ENCODE data around the gene LDLRAD1.
"Not testable (repeated sequence)": the region's sequence is repeated elsewhere in the genome, so short reads cannot be mapped to it uniquely, and the experiment has no call there.

The LDLRAD1 gene

GRCh38 chr1:54046671-54047383 is 28.8 kb upstream of the LDLRAD1 start:
- H3K9me3 ChIP-seq, result no peaks in the 10 kb centered on the region
- peaks cover 65% of the 10 kb centered on the region for H4K20me1 ChIP-seq
- H3K9ac ChIP-seq, result no peak overlapping the region
- no peak for TF ChIP-seq Cebpa-rat (IDR thresholded peaks at IDR 0.05)
- no peaks in the 10 kb centered on the region for H3K27me3 ChIP-seq
- no peak overlapping the region for H3K27ac ChIP-seq
- no peak overlapping the region for H3K4me3 ChIP-seq
- H3K4me1 ChIP-seq, result peaks cover 29% of the 10 kb centered on the region
- peak overlapping the region; percentile 41 for H3K4me2 ChIP-seq
- H3K36me3 ChIP-seq, result peaks cover 38% of the 10 kb centered on the region

- H3K9ac ChIP-seq, result no peak overlapping the region
- peaks cover 57% of the 10 kb centered on the region for H4K20me1 ChIP-seq
- no peak overlapping the region for H3K4me2 ChIP-seq
- peaks cover 45% of the 10 kb centered on the region for H3K36me3 ChIP-seq
- H3K4me3 ChIP-seq, result no peak overlapping the region
- TF ChIP-seq Cebpa-rat (IDR thresholded peaks at IDR 0.05), result no peak
- H3K27ac ChIP-seq, result no peak overlapping the region
- peaks cover 17% of the 10 kb centered on the region for H3K4me1 ChIP-seq
- no peaks in the 10 kb centered on the region for H3K27me3 ChIP-seq
- H3K9me3 ChIP-seq, result no peaks in the 10 kb centered on the region
Observed at GRCh38 chr1:54045496-54045895, 27.5 kb upstream of the LDLRAD1 start.

- Histone ChIP-seq H3K9me3 (no peaks in the 10 kb centered on the region), H3K4me1 (peaks cover 2% of the 10 kb centered on the region; the same call in 1 of the 2 replicates), H3K4me2 (no peak overlapping the region), H3K36me3 (peaks cover 73% of the 10 kb centered on the region), H3K4me3 (no peak overlapping the region), H3K27me3 (no peaks in the 10 kb centered on the region), H3K9ac (no peak overlapping the region), H3K27ac (no peak overlapping the region), H4K20me1 (peaks cover 20% of the 10 kb centered on the region; the same call in 1 of the 2 replicates)
- no peak for TF ChIP-seq Cebpa-rat (IDR thresholded peaks at IDR 0.05)
Observed at GRCh38 chr1:54041806-54042205, 23.8 kb upstream of the LDLRAD1 start.

- no peak for TF ChIP-seq Cebpa-rat (IDR thresholded peaks at IDR 0.05)
- H3K27me3 ChIP-seq, result no peaks in the 10 kb centered on the region
- H3K4me1 ChIP-seq, result no peaks in the 10 kb centered on the region
- no peaks in the 10 kb centered on the region for H4K20me1 ChIP-seq
- H3K9ac ChIP-seq, result no peak overlapping the region
- peaks cover 93% of the 10 kb centered on the region for H3K36me3 ChIP-seq
- H3K9me3 ChIP-seq, result no peaks in the 10 kb centered on the region
- no peak overlapping the region for H3K4me3 ChIP-seq
- no peak overlapping the region for H3K27ac ChIP-seq
- no peak overlapping the region for H3K4me2 ChIP-seq
Observed at GRCh38 chr1:54037476-54037875, 19.5 kb upstream of the LDLRAD1 start.

GRCh38 chr1:54028306-54029251 is 10.6 kb upstream of the LDLRAD1 start:
- H3K4me3 ChIP-seq, result no peak overlapping the region
- no peak overlapping the region for H3K27ac ChIP-seq
- H3K9ac ChIP-seq, result no peak overlapping the region
- no peak overlapping the region for H3K4me2 ChIP-seq
- no peak for TF ChIP-seq Cebpa-rat (IDR thresholded peaks at IDR 0.05)
- H4K20me1 ChIP-seq, result no peaks in the 10 kb centered on the region
- peaks cover 46% of the 10 kb centered on the region for H3K36me3 ChIP-seq
- no peaks in the 10 kb centered on the region for H3K27me3 ChIP-seq
- no peaks in the 10 kb centered on the region for H3K4me1 ChIP-seq
- 0 out of 2 replicates have a peak, but pooled peaks cover 3% of the 10 kb centered on the region for H3K9me3 ChIP-seq

- no peak overlapping the region for H3K4me3 ChIP-seq
- H3K36me3 ChIP-seq, result peaks cover 39% of the 10 kb centered on the region
- H3K4me1 ChIP-seq, result no peaks in the 10 kb centered on the region
- TF ChIP-seq Cebpa-rat (IDR thresholded peaks at IDR 0.05), result no peak
- no peaks in the 10 kb centered on the region for H4K20me1 ChIP-seq
- H3K9me3 ChIP-seq, result 0 out of 2 replicates have a peak, but pooled peaks cover 3% of the 10 kb centered on the region
- H3K27me3 ChIP-seq, result no peaks in the 10 kb centered on the region
- no peak overlapping the region for H3K9ac ChIP-seq
- no peak overlapping the region for H3K27ac ChIP-seq
- H3K4me2 ChIP-seq, result no peak overlapping the region
Observed at GRCh38 chr1:54027848-54028247, 9.9 kb upstream of the LDLRAD1 start.

- H3K4me1 ChIP-seq, H3K27ac ChIP-seq, H3K4me2 ChIP-seq, H3K36me3 ChIP-seq, H3K27me3 ChIP-seq, H3K9me3 ChIP-seq, H3K9ac ChIP-seq, H3K4me3 ChIP-seq, H4K20me1 ChIP-seq: not testable (repeated sequence)
Observed at GRCh38 chr1:54024811-54025210, 6.8 kb upstream of the LDLRAD1 start.

- Histone ChIP-seq H3K4me2 (no peak overlapping the region), H3K9me3 (0 out of 2 replicates have a peak, but pooled peaks cover 3% of the 10 kb centered on the region), H4K20me1 (no peaks in the 10 kb centered on the region), H3K27ac (no peak overlapping the region), H3K27me3 (no peaks in the 10 kb centered on the region), H3K4me1 (no peaks in the 10 kb centered on the region), H3K9ac (no peak overlapping the region), H3K4me3 (no peak overlapping the region), H3K36me3 (peaks cover 6% of the 10 kb centered on the region; the same call in 1 of the 2 replicates)
- TF ChIP-seq Cebpa-rat (IDR thresholded peaks at IDR 0.05), result no peak
Observed at GRCh38 chr1:54024358-54024757, 6.4 kb upstream of the LDLRAD1 start.

- not testable (repeated sequence) for H3K27ac ChIP-seq, H4K20me1 ChIP-seq, H3K4me3 ChIP-seq, H3K9ac ChIP-seq, H3K4me1 ChIP-seq, H3K27me3 ChIP-seq, H3K36me3 ChIP-seq, H3K9me3 ChIP-seq, H3K4me2 ChIP-seq
Observed at GRCh38 chr1:54019562-54020176, 1.7 kb upstream of the LDLRAD1 start.

GRCh38 chr1:54018635-54019034 is 649 bp upstream of the LDLRAD1 start:
- no peaks in the 10 kb centered on the region for H3K36me3 ChIP-seq
- no peak overlapping the region for H3K4me2 ChIP-seq
- H3K27me3 ChIP-seq, result no peaks in the 10 kb centered on the region
- no peaks in the 10 kb centered on the region for H3K9me3 ChIP-seq
- H3K9ac ChIP-seq, result no peak overlapping the region
- no peak overlapping the region for H3K27ac ChIP-seq
- no peak overlapping the region for H3K4me3 ChIP-seq
- no peak for TF ChIP-seq Cebpa-rat (IDR thresholded peaks at IDR 0.05)
- H4K20me1 ChIP-seq, result no peaks in the 10 kb centered on the region
- no peaks in the 10 kb centered on the region for H3K4me1 ChIP-seq
